HG03095 (cell line): Measurements from ENCODE around the gene SCNN1B.
"Not testable (repeated sequence)": the region's sequence is repeated elsewhere in the genome, so short reads cannot be mapped to it uniquely, and the experiment has no call there.

Source experiments
- ATAC-seq: cut with Tn5 transposase; IDR thresholded peaks from one replicate; pipeline ENCODE4 v1.9.1; 2021; ENCODE audit warnings: moderate library complexity; ENCODE audit not compliant: unreplicated experiment

Gene SCNN1B

DNA sequence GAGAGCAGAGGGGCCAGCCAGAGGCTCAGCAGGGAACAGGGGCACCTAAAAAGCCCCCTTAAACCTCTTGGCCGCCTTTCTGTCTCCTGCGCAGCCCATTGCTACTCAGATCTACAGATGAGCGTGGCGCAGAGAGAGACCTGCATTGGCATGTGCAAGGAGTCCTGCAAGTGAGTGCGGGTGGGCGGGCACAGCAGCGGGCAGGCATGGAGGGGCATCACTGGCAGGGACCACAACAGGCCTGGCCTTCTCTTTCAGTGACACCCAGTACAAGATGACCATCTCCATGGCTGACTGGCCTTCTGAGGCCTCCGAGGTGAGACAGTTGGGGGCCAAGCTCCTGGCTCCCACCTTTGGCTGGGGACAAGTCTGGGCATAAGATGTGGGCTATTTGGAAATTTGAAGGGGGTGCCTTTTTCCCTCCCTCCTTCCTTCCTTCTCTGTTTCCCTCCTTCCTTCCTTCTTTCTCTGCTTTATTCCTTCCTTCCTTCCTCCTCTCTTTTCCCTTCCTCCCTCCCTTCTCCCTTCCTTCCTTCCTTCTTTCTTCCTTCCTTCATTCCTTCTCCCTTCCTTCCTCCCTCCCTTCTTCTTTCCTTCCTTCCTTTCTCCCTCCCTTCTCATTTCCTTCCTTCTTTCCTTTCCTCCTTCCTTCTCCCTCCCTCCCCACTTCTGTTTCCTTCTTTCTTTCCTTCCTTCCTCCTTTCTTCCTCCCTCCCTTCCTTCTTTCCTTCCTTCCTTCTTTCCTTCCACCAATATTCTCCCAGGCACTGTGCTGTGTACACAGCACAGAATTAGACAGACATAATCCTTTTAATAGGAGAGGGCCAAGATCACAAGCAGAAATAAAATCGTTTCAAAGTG, 75.2 kb downstream of the SCNN1B start:
- ATAC-seq, result no peak

- no peak for ATAC-seq
Observed at GRCh38 chr16:23378256-23378655, 76.2 kb downstream of the SCNN1B start.

GRCh38 chr16:23378921-23379320, 76.8 kb downstream of the SCNN1B start:
- no peak for ATAC-seq

DNA sequence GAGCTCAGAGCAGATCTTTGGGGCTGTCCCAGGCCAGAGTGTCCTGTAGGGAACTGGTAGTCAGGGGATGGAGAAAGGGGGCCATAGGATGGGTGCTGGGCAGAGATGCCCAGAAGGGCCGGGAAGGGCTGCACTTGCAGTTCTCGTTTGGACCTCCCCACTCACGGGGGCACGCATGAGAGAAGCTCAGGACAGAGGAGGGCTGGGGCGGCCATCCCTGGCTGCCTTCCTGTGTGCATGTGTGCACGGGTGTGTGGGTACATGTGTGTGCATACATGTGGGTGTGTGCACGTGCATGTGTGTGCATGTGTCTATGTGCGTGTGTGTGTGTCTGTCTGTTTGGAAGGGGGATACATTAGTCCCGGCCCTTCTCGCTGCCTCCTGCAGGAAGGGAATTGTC, 77.6 kb downstream of the SCNN1B start:
- ATAC-seq, result no peak

DNA sequence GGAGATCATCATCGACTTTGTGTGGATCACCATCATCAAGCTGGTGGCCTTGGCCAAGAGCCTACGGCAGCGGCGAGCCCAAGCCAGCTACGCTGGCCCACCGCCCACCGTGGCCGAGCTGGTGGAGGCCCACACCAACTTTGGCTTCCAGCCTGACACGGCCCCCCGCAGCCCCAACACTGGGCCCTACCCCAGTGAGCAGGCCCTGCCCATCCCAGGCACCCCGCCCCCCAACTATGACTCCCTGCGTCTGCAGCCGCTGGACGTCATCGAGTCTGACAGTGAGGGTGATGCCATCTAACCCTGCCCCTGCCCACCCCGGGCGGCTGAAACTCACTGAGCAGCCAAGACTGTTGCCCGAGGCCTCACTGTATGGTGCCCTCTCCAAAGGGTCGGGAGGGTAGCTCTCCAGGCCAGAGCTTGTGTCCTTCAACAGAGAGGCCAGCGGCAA, 78.4 kb downstream of the SCNN1B start:
- ATAC-seq, result no peak

GRCh38 chr16:23381702-23382101, 79.6 kb downstream of the SCNN1B start:
- not testable (repeated sequence) for ATAC-seq

DNA sequence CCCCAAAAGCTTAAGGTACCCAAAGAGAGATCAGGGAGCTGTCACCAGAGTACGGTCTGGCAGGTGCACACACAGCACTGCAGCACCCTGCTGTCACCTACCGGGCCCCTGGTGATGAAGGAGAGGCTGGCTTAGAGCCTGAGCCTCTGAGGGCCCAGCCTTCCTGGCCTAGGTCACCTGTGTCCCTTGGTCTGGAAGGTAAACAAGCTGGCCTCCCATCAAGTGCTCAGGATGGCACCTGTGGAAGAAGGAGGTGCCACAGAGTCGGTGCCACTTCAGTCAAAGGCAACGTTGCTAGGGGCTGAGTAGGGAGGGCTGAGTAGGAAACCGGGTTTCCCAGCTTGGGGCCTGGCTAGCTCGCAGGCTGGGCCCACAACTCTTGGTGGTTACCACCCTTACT, 80.2 kb downstream of the SCNN1B start:
- ATAC-seq, result no peak

- no peak for ATAC-seq
Observed at GRCh38 chr16:23383881-23384280, 81.8 kb downstream of the SCNN1B start.

- ATAC-seq, result no peak
Observed at GRCh38 chr16:23384878-23385277, 82.8 kb downstream of the SCNN1B start.

DNA sequence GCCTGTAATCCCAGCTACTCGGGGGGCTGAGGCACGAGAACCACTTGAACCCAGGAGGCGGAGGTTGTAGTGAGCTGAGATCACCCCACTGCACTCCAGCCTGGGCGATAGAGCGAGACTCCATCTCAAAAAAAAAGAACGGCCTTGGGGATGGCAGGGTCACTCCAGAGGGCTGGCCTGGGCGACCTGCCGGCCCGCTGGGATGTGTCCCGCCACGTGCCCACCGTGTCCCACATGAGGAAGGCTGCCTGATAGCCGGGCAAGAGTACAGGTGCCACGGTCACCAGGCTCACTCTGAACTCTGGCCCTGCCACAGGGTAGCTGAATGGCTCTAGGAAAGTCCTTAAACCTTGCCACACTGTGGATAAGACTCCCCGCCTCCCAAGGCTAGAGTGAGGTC, 83.3 kb downstream of the SCNN1B start:
- no peak for ATAC-seq

- no peak for ATAC-seq
Observed at GRCh38 chr16:23387666-23388065, 85.6 kb downstream of the SCNN1B start.

GRCh38 chr16:23388786-23389185, 86.7 kb downstream of the SCNN1B start:
- no peak for ATAC-seq

DNA sequence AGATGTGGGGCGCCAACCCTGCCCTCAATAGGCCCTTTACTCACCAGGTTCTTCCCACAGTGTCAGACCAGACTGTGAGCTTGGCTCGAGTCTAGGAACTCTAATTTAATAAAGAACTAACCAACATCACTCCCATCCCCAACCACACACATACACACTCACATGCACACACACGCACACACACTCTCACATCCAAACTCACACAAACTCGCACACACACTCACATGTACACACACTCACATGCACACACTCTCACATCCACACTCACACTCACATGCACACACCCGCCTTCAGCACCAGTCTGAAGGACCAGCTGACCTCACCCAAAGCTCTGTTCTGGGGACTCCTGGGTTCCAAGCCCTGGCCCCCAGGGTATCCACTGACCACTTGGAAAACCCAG, 87.1 kb downstream of the SCNN1B start:
- ATAC-seq, result no peak

DNA sequence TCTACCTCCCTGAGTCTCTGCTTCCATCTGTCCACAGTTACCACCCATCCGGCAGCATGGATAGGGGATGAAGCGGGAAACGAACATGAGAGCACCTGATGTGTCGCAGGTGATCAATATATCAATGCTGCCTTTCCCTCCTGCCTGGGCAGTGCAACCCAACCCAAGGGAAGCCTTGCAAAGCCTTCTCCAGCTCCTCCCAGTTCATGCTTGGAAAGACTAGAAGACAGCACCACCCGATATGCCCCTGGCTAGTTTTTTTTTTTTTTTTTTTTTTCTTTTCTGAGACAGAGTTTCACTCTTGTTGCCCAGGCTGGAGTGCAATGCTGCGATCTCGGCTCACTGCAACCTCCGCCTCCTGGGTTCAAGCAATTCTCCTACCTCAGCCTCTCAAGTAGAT, 87.8 kb downstream of the SCNN1B start:
- ATAC-seq, result not testable (repeated sequence)

DNA sequence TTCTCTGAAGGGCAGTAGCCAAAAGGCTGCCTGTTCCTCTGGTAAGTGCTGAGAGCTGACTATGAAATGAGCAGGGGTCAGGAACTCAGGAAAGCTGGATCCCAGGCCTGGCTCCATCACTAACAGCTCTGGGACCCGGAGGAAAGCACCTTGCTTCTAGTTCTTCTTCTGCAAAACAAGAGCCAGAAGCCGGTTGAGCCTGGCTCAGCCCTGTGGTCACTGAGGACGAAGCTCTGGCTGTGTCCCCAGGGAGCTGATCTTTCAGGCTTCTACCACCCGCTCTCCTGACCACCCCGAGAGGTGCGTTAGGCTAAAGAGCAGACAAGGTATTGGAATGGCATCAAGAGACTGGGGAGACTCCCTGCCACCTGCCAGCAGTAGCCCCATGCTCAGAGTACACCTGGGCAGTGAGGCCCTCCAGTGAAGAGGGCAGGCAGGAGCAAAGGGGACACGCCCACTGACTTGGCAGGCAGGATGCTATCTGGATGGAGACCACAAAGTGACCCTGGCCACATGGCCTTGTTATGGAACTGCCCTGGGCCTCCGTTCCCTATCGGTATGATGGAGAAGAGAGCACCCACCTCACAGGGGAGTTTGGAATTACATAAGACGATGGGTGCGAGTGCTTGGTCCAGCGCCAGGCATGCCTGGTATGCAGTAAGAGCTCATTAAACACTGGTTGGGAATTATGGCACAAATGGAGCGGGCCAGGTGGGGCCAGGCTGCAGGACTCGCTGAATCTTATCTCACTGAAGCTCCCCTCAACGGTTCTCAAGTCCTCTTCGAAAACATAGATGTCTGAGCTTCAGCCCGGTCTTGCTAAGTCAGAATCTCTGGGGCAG, 89.5 kb downstream of the SCNN1B start:
- no peak for ATAC-seq

DNA sequence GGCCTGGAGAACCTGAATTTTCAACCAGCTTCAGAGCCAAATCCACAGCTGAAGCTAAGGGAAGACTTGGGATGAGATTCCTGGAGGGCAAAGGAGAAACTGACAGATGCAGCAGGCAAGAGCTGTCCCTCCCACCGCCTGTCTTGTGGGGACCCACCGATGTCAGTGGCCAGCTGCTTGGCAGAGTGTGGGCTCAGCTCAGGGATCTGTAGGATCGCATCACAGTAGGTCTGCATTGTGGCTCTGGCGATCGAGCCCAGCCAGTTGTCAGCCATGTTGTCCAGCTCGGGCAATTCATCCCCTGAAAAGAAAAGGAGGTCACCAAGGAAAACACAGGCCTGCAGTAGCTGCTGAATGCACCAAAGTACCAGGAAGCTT, 90.1 kb downstream of the SCNN1B start:
- ATAC-seq, result no peak

DNA sequence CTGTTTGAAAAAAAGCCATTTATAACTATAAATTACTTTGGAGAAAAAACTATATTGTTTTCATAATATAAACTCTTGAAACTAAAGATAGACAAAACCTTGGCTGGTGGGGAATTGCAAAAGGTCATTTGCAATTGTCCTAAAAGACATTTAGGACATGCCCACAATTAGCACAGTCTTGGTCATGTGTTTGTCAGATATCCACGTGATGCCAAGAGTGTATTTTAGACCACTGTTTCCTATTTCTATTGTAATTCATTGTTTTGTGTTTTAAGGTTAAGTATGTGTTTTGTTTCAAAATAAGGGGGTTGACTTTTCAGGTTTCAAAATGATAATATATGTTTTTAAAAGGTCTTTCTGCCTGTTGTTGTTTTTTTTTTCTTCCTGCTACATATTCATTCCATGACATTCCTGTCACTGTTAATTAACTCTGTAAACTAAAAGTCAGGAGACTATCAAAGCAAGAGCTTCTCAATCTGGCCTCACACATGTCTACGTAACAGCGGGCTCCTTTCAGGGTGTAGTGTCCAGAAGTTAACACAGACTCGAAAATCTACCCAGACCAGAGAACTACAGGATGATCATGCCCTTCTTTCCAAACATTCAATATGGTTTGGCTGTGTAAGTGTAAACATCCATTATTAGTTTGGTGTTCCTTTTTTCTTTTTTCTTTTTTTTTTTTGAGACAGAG, 92.2 kb downstream of the SCNN1B start:
- no peak for ATAC-seq

DNA sequence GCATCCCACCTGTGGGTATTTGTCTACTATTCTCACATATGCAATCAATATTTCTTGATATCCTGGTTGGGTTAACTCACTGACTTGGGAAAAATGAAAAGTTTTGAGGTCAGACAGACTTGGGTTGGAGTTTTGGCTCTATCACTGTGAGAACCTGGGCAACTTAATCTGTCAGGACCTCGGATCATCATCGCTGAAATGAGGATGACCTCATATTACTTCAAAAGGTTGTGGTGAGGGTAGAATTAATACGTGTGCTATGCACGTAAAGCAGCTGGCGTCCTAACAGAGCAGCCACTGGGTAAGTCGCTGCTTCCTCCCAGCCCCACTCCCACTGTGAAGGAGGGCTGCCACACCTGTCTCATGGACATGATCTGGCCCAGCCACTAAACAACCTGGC, 93.6 kb downstream of the SCNN1B start:
- no peak for ATAC-seq

DNA sequence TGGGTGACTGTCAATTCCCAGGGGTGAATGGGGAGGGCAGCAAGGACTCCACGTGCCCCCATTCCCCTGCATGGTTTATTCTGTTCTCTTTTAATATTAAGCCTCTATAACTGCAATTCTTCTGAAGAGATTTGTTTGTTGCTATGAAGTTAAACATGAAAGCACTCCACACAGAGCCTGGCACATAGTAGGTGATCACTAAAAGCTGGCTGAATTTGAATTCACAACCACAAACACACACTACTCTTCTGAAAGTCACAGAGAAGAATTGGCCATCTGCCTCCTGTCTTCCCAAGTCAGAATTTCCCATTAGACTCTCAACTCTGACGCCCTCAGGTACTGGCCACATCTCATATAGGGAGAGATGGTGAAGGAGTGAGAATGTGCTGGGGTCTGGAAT, 95.4 kb downstream of the SCNN1B start:
- no peak for ATAC-seq

DNA sequence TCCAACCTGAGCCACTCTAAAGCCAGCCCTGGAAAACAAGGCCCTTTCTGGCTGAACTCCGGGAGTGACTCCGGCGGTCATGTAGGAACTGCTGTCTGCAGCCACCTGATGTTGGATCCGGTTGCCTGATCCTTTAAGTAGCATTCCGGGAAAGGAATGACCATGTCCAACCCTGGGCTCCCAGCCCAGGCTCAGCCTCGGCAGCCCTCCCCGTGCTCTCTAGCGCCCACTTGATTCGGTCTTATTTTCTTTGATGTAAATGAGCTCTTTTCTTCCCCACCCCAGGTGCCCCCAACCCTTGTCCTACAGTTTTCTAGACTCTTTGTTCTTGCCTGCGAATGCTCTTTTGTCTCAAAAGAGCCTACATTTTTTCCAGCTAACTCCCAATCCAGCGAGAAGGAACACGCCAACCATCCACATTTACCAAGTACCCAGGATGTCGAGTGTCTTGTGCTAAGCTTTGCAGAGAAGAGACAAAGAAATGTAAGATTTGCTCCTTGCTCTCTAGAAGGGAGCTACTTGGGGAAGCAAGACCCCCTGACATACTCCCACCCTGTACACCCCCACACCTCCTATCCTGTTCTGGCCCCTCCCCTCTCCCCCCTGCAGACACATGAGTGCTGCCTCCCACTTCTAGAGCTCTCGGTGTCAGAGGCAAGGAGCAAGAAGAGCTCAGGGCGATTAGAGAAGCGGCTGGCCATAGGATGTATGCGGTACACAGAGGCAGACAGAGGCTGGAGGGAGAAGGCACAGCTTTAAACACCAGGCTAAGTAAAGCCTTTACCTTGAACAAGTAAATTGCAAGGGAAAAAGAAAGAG, 97.1 kb downstream of the SCNN1B start:
- ATAC-seq, result no peak

DNA sequence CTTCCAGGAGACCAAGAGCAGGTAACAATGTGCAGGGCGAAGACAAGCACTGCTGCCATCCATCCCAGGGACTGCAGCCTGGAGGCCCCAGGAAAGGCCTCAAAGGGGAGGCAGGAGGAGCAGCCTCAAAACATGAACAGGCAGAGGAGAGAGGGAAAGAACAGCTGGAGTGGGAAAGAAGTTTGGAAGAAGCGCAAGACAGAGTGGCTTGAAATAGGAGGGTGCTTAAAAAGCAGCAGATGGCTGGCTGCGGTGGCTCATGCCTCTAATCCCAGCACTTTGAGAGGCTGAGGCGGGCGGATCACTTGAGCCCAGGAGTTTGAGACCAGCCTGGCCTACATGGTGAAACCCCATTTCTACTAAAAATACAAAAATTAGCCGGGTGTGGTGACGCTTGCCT, 98.3 kb downstream of the SCNN1B start:
- ATAC-seq, result not testable (repeated sequence)
